HepG2 (cell line): ENCODE measurements around the gene COL27A1. TPM values are rescaled to one million over a fixed set of nuclear protein-coding genes. Genes with fewer than 3 reads are reported as not detected.
A peak's percentile ranks its signal among the peaks of the same experiment; 100 is the strongest.

Experiments used
- AKAP8 ChIP-seq: sonication (generic); formaldehyde crosslinking; IDR thresholded peaks from 2 replicates; pipeline ENCODE4 v1.5.1; 2020; ENCODE audit warnings: mild to moderate bottlenecking, missing genetic modification reagents
- ARID4A ChIP-seq: sonication (generic); formaldehyde crosslinking; IDR thresholded peaks from 2 replicates; pipeline ENCODE4 v1.5.0; 2020; ENCODE audit warnings: mild to moderate bottlenecking, missing genetic modification reagents, borderline replicate concordance
- ATF6 ChIP-seq: sonication (generic); formaldehyde crosslinking; conservative IDR thresholded peaks from 2 replicates; pipeline ENCODE4 v1.4.0; 2020; ENCODE audit warnings: missing genetic modification reagents
- CREB3 ChIP-seq: sonication (generic); formaldehyde crosslinking; IDR thresholded peaks from 2 replicates; pipeline ENCODE4 v1.5.0; 2020; ENCODE audit warnings: missing genetic modification reagents
- LCORL ChIP-seq, 2 experiments: fragments of 450-650 bp in 1 of 2; sonication (generic) in 1 of 2; formaldehyde crosslinking in 1 of 2; IDR thresholded peaks; 2 replicates each; pipeline versions ENCODE4 v1.5.0 to v1.6.1; 2017 to 2020; ENCODE audit warnings: antibody characterized with exemption in 1 of 2, missing genetic modification reagents in 1 of 2
- MBNL3 ChIP-seq: fragments of 250-450 bp; sonication (Bioruptor Pico); conservative IDR thresholded peaks from 2 replicates; pipeline ENCODE4 v1.8.0; 2022; ENCODE audit warnings: mild to moderate bottlenecking, inconsistent platforms
- MTA1 ChIP-seq: sonication (generic); formaldehyde crosslinking; IDR thresholded peaks from 2 replicates; pipeline ENCODE4 v1.4.0; 2020; ENCODE audit warnings: missing genetic modification reagents, mild to moderate bottlenecking, borderline replicate concordance
- NFIB ChIP-seq: sonication (generic); formaldehyde crosslinking; IDR thresholded peaks from 2 replicates; pipeline ENCODE4 v1.9.0; 2021; ENCODE audit warnings: missing genetic modification reagents, mild to moderate bottlenecking, borderline replicate concordance
- TRAFD1 ChIP-seq: sonication (generic); formaldehyde crosslinking; IDR thresholded peaks from 2 replicates; pipeline ENCODE4 v1.5.1; 2020; ENCODE audit warnings: missing genetic modification reagents, mild to moderate bottlenecking, borderline replicate concordance
- ZBTB20 ChIP-seq: sonication (generic); formaldehyde crosslinking; IDR thresholded peaks from 2 replicates; pipeline ENCODE4 v1.8.1; 2023; ENCODE audit warnings: missing genetic modification reagents, low read depth, mild to moderate bottlenecking, borderline replicate concordance
- ZNF10 ChIP-seq: sonication (generic); formaldehyde crosslinking; IDR thresholded peaks from 2 replicates; pipeline ENCODE4 v1.4.0; 2020; ENCODE audit warnings: mild to moderate bottlenecking, low read depth, missing genetic modification reagents, borderline replicate concordance
- ZNF430 ChIP-seq: sonication (generic); formaldehyde crosslinking; IDR thresholded peaks from 2 replicates; pipeline ENCODE4 v1.9.0; 2021; ENCODE audit warnings: mild to moderate bottlenecking, missing genetic modification reagents
- ZNF619 ChIP-seq: sonication (generic); formaldehyde crosslinking; IDR thresholded peaks from 2 replicates; pipeline ENCODE4 v1.4.0; 2020; ENCODE audit warnings: mild to moderate bottlenecking, missing genetic modification reagents
- ZNF772 ChIP-seq: sonication (generic); formaldehyde crosslinking; IDR thresholded peaks from 2 replicates; pipeline ENCODE4 v1.5.0; 2020; ENCODE audit warnings: mild to moderate bottlenecking, missing genetic modification reagents
- ZNF790 ChIP-seq: sonication (generic); formaldehyde crosslinking; IDR thresholded peaks from 2 replicates; pipeline ENCODE4 v1.8.0; 2022; ENCODE audit warnings: missing genetic modification reagents, mild to moderate bottlenecking, borderline replicate concordance
- ZNF83 ChIP-seq: sonication (generic); formaldehyde crosslinking; IDR thresholded peaks from 2 replicates; pipeline ENCODE4 v1.4.0; 2020; ENCODE audit warnings: missing genetic modification reagents, mild to moderate bottlenecking, borderline replicate concordance
- ZZZ3 ChIP-seq: sonication (generic); formaldehyde crosslinking; IDR thresholded peaks from 2 replicates; pipeline ENCODE4 v1.4.0; 2020; ENCODE audit warnings: missing genetic modification reagents, mild to moderate bottlenecking, borderline replicate concordance
- polyA plus RNA-seq, 8 experiments: library from polyadenylated mRNA; depleted of rRNA in 3 of 8; stranded (reverse) in 7 of 8; unstranded in 1 of 8; fragments of >200 nt; fragmentation: Illumina TruSeq in 4 of 8; extraction: Trizol in 4 of 8; gene quantifications; 2 replicates each; pipeline versions ENCODE4 v1.2.1 to v1.2.3, GENCODE V29; 2011 to 2016; ENCODE audit warnings: low read depth in 4 of 8, missing spikeins in 1 of 8, mixed read lengths in 1 of 8; ENCODE audit not compliant: insufficient read depth in 1 of 8
- total RNA-seq, 5 experiments: library from RNA; depleted of rRNA; stranded (reverse); fragments of >200 nt; fragmentation: Illumina TruSeq; extraction: Trizol; gene quantifications; 2 replicates each; pipeline ENCODE4 v1.2.3, GENCODE V29; 2016; ENCODE audit warnings: low read depth in 1 of 5

Gene COL27A1
- total and polyA plus RNA-seq, 2 of the 13 experiments (the other 11 are each of a cell fraction or from before 2014, with no cell fraction given) = 71.3 to 89.1 TPM

GRCh38 chr9:114174876-114175771, 19.8 kb downstream of the COL27A1 start (continued):
- peak; percentile 63; the same call in 1 of the 2 replicates for TF ChIP-seq ARID4A
- no peak; the same call in 1 of the 2 replicates for TF ChIP-seq CREB3 (CRISPR knock-in tag)
- TF ChIP-seq MBNL3 (CRISPR knock-in tag) = no peak
- no peak; the same call in none of the 2 replicates for TF ChIP-seq AKAP8
- peak; percentile 14; the same call in 1 of the 2 replicates for TF ChIP-seq ZNF619 (CRISPR knock-in tag)
- no peak for TF ChIP-seq ATF6 (CRISPR knock-in tag)
- TF ChIP-seq ZBTB20 = peak; percentile 49; the same call in 1 of the 2 replicates
- peak; percentile 94; the same call in 1 of the 2 replicates for TF ChIP-seq MTA1 (CRISPR knock-in tag)
- TF ChIP-seq LCORL (IDR thresholded peaks at IDR 0.05) = no peak
- TF ChIP-seq LCORL (CRISPR knock-in tag; IDR thresholded peaks at IDR 0.05) = peak; percentile 78
- no peak for TF ChIP-seq TRAFD1 (CRISPR knock-in tag)
- no peak for TF ChIP-seq ZNF790 (CRISPR knock-in tag)
- no peak for TF ChIP-seq ZNF430 (CRISPR knock-in tag)
- peak; percentile 33 for TF ChIP-seq ZNF772 (CRISPR knock-in tag)
- peak; percentile 14; the same call in 1 of the 2 replicates for TF ChIP-seq ZZZ3 (CRISPR knock-in tag)
- TF ChIP-seq ZNF10 = no peak
- no peak for TF ChIP-seq ZNF83 (CRISPR knock-in tag)
- TF ChIP-seq NFIB (CRISPR knock-in tag) = no peak
